Fibroblast of peridontal ligament (primary cell): Measurements from ENCODE around the gene OSBPL2.

Source experiments
- DNase-seq: peaks from one replicate; pipeline ENCODE4 v3.0.0-alpha.2; 2010; ENCODE audit errors: extremely low read depth

Gene OSBPL2

DNA sequence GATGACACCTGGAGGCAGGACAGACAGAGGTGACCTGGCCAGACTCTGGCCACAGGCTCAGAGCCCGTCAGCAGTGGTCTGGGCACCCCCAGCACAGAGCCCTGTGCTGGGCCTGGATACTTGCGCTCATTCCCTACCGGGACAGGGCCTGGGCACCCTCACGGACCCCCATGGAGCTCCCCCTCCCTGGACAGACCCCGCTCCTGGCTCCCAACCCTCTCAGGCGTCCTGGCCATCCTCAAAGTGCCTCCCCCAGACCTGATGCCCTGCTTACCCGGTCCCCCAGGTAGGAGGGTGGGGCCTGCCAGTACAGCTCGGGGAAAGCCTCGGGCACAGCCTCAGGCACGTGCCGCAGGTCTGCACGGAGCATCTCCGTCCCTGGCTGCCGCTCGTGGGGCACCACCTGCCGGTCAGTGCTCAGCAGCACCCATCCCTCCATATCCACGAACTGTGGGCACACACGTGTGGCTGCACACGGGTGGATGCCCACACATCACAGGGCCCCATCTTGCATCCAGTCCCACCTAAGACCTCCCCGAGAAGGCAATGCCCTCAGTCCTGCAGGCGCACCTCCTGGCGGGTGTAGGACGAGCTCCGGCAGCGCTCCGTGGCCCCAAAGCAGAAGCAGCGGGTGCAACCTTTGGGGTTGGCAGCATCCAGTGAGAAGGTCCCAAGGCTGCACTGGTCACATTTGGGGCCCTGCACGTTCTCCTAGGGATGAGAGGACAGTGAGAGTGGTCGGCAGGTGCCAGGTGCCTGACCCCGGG is 88.8 kb downstream of the OSBPL2 start:
- no peak for DNase-seq

GRCh38 chr20:62327726-62328495 is 89.6 kb downstream of the OSBPL2 start:
- DNase-seq = no peak

- DNase-seq = no peak
Measured at GRCh38 chr20:62328684-62329388, 90.5 kb downstream of the OSBPL2 start.

DNA sequence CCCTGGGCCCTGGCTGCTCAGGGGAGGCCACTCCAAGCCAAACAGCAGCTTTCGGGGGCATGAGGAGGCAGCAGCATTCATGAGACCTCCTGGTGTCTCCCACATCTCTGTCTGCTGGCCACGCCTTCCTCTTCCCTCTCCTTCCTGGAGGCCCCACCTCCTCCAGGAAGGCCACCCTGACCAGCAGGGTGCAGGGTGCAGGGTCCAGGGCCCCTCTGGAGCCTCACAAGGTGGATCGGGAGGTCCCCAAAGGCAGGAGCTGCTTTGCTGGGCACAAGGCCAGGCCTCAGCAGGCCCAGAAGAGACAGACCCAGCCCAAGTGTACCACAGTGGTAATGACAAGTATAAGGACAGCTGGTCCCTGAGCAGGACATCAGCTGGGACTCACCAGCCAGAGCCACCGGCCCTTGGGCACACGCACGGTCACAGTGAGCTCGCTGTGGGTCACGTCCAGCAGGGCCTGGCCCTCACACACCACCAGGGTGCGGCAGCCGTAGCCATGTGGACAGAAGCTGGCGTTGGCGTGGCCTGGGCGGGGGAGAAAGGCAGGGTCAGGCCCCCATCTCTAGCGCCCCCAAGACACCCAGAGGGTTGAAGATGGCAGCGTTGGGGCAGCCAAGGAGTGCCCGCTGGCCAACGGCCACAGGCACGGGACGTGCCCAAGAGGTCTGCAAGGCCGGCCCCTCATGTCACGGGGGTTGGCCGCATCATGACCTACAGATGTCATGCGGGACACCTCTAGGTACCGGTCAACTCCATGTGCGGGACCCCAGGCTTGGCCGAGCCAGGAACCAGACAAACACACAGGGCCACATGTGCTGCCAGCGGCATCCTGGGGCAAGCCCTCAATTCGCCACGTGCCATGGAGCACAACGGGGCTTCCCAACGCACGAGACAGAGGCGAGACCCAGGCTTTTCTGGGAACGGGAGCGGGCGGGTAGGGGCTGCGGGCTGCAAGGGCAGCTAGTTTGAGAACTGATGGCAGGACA is 91.4 kb downstream of the OSBPL2 start:
- no peak for DNase-seq

DNA sequence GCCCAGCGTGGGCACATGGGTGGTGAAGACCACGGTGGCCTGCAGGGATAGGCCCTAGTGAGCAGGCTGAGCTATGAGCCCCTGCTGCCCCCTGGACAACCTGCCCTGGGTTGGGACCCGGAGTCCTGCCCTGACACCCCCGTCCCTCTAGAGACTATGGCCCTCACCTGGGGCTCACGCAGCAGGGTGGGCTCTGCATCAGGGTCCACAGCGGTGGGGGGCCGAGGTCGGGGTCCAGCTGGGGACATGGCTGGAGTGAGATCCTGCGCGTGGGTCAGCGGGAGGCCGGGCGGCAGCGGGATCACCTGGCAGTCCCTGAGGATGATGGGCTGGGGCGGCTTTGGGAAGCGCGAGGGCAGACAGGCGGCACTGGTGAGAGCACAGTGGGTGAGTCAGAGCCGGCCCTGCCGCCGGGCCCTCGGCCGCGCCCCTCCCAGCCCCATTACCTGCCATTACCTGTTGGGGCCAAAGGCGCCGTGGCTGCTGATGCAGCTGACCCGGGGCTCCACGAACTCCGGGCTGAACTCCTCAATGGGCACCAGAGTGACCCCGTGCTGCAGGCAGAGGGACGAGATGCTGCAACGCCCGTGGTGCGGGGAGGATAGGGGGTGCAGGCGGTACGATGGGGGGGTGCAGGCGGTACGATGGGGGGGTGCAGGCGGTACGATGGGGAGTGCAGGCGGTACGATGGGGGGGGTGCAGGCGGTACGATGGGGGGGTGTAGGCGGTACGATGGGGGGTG is 92.4 kb downstream of the OSBPL2 start:
- no peak for DNase-seq

GRCh38 chr20:62331347-62331746 is 93.0 kb downstream of the OSBPL2 start:
- no peak for DNase-seq

DNA sequence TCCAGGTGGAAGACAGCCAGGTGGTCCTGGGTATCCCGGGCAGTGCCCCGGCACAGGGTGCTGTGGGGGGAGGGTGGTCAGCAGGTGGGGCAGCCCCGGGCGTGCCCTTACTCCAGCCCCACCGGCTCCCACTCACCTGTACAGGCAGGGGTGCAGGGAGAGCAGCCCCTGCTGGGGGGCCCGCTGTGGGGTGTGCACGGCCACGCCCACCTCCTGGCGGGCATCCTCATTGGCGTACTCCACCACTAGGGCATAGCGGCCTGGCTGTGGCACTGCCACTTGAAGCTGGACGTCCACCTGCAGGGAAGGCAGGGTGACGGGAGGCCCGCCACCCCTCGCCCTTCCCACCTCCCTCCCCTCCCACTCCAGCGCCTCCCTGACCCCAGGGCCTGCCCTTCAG is 94.1 kb downstream of the OSBPL2 start:
- DNase-seq = no peak

DNA sequence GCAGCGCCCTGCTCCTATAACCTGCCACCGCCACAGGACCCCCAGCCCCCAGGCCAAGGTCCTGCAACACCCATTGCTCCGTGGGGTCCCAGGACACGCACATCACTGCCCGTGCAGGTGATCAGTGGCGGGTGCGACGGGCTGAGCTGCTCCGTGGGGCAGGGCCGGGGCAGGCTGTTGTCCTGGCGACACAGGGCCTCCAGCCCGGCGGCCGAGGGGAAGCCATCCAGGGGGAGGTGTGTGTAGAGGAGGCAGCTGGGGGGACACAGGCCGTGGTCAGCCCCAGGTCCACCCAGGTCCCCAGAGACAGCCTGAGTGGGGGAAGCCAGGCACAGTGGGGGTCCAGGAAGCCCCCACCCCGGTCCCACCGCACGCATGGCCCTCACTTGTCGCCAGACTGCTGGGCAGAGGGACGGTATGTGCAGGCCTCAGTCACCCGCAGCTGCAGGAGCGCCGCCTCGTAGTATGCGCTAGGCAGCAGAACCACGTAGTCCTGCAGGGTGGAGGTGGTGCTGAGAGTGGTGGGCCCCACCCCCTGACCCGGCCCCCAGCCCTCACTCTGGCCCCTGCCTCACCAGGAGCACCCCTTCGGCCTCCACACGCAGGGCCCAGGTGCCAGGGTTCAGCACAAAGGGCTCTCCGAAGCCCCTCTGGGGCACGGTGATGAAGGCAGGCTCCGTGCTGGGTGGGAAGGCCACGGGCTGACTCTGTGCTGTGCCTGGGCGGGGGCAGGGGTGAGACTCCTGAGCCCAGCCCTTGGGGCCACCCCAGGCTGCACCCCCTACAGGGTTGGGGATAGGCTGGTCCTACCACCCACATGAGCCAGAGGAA is 94.9 kb downstream of the OSBPL2 start:
- DNase-seq = no peak

- DNase-seq = no peak
Measured at GRCh38 chr20:62333820-62334595, 95.7 kb downstream of the OSBPL2 start.

DNA sequence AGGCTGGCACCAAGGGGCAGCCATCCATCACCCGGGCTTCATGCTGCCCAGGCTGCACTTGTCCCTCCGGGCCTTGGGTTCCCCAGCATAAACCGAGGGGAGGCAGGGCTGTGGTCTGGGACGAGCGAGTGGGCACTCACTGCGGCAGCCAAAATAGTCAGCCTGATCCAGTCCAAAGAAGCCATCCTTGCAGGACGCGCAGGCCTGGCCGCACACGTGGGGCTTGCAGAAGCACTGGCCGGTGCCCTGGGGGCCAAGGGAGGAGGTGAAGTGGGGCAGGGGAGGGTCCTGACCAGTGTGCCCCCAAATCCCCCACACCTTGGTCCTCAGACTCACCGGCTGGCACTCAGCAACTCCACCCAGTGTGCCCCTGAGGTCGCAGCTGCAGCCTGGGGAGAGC is 96.6 kb downstream of the OSBPL2 start:
- DNase-seq = no peak

- no peak for DNase-seq
Measured at GRCh38 chr20:62335532-62335931, 97.2 kb downstream of the OSBPL2 start.

DNA sequence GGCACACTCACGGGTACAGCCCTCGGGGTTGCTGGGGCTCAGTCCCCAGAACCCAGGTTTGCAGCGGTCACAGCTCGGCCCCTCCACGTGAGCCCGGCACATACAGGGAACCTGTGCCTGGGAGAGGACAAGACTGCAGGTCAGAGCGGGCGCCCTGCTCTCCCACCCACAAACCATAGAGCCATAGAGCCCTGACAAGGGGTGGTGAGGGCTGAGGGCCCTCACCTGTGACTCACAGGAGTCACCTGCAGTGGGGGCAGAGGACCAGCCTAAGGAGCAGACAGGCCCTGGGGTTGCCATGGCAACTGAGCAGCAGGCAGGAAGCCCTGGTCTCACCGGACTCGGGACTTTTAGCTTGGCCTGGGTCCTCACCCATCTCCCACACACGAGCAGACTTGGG is 98.0 kb downstream of the OSBPL2 start:
- DNase-seq = no peak

DNA sequence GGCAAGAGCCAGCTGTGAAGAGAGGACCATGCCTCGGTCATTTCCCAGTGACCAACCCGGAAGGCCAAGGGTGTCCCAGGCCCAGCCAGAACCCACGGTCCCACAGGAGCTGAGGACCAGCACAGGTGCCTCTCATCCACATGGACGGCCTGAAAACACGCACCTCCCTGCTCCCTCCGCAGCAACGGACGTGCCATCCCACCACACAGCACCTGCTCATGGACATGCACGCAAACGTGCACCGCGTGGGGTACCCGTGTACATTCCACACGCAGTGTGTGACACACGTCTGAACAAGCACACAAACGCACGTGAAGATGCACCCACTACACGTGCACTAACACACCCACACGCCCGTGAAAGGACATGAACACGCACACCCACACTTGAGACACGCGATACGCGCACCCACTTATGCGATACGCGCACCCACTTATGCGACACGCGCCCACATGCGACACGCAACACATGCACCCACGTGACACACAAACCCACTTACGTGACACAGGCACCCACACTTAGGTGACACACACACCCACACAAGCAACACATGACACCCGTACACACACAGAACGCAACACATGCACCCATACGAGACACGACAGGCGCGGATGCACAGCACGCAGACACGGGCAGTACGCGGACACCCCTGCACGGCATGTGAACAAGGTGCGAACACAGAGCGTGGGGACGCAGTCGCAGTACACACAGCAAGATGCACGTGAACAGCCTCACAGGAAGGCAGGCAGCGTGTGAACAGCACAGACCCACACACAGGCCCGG is 98.6 kb downstream of the OSBPL2 start:
- no peak for DNase-seq

GRCh38 chr20:62337558-62338293 is 99.4 kb downstream of the OSBPL2 start:
- no peak for DNase-seq

DNA sequence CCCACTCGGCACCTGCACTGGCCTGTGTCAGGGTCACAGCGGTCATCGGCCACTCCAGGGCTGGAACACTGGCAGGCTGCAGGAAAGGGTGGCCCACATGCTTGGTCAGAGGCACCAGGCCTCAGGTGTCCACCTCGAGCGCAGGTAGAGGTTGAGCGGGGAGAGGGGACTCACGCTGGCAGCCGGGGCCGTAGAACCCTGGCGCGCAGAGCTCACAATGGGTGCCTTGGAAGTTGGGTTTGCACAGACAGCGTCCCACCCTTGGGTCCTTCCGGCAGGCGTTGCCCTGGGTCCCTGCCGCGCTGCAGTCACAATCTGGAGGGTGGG is 99.9 kb downstream of the OSBPL2 start:
- no peak for DNase-seq

DNA sequence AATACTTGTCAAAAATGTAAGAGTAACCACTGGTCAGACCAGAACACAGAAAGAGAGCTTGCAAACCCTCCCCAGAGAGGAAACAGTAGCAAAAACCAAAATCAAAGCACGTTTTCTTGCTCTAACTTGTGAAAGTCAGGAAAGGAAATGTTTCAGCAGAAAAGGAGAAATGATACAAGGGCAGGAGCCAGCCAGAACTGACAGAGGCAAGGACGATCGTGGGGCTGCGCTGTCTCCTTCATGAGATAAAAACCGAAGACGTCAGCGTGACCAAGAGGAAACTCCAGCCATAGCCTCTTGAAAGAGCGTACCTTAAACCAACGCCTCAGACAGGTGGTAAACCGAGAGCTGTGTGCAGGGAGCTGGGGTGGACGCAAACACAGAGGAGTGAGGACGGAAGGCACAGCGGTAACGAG is 101.3 kb downstream of the OSBPL2 start:
- DNase-seq = no peak

GRCh38 chr20:62342910-62343309 is 104.6 kb downstream of the OSBPL2 start:
- DNase-seq = no peak

DNA sequence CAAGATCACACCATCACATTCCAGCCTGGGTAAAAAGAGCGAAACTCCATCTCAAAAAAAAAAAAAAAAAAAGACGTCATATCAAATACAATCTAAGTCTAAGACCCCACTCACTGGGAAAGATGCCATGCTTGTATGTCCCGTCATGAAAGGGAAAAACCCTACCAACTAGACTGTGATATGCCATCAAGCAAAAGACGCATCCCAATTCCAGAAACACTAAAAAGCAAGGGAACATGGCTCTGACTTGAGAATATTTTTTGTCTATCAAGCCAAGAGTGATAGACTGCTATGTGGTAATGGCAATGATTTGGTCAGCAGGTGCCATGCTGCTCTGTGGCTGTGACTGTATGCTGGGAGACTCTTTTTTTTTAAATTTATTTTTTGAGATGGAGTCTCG is 105.8 kb downstream of the OSBPL2 start:
- DNase-seq = no peak
